GM21367 (cell line): ENCODE measurements around the gene CCDC51.

Experiments used
- ATAC-seq: cut with Tn5 transposase; IDR thresholded peaks from one replicate; pipeline ENCODE4 v1.9.1; 2021; ENCODE audit not compliant: unreplicated experiment

CCDC51 gene

GRCh38 chr3:48435223-48435595, 4.7 kb downstream of the CCDC51 start:
- no peak for ATAC-seq

- no peak for ATAC-seq
Observed at GRCh38 chr3:48434591-48435222, 5.2 kb downstream of the CCDC51 start.

GRCh38 chr3:48433472-48434118, 6.3 kb downstream of the CCDC51 start:
- ATAC-seq, result no peak

GRCh38 chr3:48432411-48433371, 7.2 kb downstream of the CCDC51 start:
- no peak for ATAC-seq

GRCh38 chr3:48431224-48432029, 8.5 kb downstream of the CCDC51 start:
- no peak for ATAC-seq

GRCh38 chr3:48430708-48431101, 9.2 kb downstream of the CCDC51 start:
- no peak for ATAC-seq

GRCh38 chr3:48429960-48430707, 9.8 kb downstream of the CCDC51 start, which contains the start of gene PLXNB1:
Gene PLXNB1 (minus strand): TSS chr3:48430086. CDS start chr3:48424611, 5,475 bp downstream.
- no peak for ATAC-seq

- no peak for ATAC-seq
Observed at GRCh38 chr3:48429317-48429959, 10.5 kb downstream of the CCDC51 start.

- no peak for ATAC-seq
Observed at GRCh38 chr3:48428572-48429316, 11.2 kb downstream of the CCDC51 start.

GRCh38 chr3:48428088-48428571, 11.8 kb downstream of the CCDC51 start:
- ATAC-seq, result no peak

- ATAC-seq, result no peak
Observed at GRCh38 chr3:48427630-48427962, 12.3 kb downstream of the CCDC51 start.

GRCh38 chr3:48426944-48427629, 12.8 kb downstream of the CCDC51 start:
- ATAC-seq, result no peak

- ATAC-seq, result no peak
Observed at GRCh38 chr3:48426401-48426909, 13.5 kb downstream of the CCDC51 start.

- ATAC-seq, result no peak
Observed at GRCh38 chr3:48425281-48425812, 14.6 kb downstream of the CCDC51 start.

- no peak for ATAC-seq
Observed at GRCh38 chr3:48423883-48424695, 15.8 kb downstream of the CCDC51 start.

- ATAC-seq, result no peak
Observed at GRCh38 chr3:48423241-48423882, 16.6 kb downstream of the CCDC51 start.

- ATAC-seq, result no peak
Observed at GRCh38 chr3:48422681-48423080, 17.2 kb downstream of the CCDC51 start.
